BLaER1 treated with 17β-estradiol and CSF1 and Interleukin-3, amounts not matched to agents 10 nM and 100 nM (cell line): Measurements from ENCODE around the gene FOXP1.

ENCODE experiments used
- H3K27ac ChIP-seq, 11 experiments: shearing (Covaris generic); formaldehyde crosslinking; 2 replicates each; pipeline ENCODE4 v1.8.1; 2022
- H3K27me3 ChIP-seq, 11 experiments: shearing (Covaris generic); formaldehyde crosslinking; 2 replicates each; pipeline ENCODE4 v1.8.1; 2022
- H3K36me3 ChIP-seq, 11 experiments: shearing (Covaris generic); formaldehyde crosslinking; 2 replicates each; pipeline ENCODE4 v1.8.1; 2022
- H3K4me1 ChIP-seq, 10 experiments: shearing (Covaris generic); formaldehyde crosslinking; 2 replicates each; pipeline ENCODE4 v1.8.1; 2022
- H3K4me2 ChIP-seq, 11 experiments: shearing (Covaris generic); formaldehyde crosslinking; 2 replicates each; pipeline ENCODE4 v1.8.1; 2022
- H3K4me3 ChIP-seq, 10 experiments: shearing (Covaris generic); formaldehyde crosslinking; 2 replicates each; pipeline ENCODE4 v1.8.1; 2022
- H3K9ac ChIP-seq, 11 experiments: shearing (Covaris generic); formaldehyde crosslinking; 2 replicates each; pipeline ENCODE4 v1.8.1; 2022
- H3K9me3 ChIP-seq, 11 experiments: shearing (Covaris generic); formaldehyde crosslinking; replicated peaks in 1 of 11; 2 replicates each; pipeline ENCODE4 v1.8.1; 2022
- H4K20me1 ChIP-seq, 11 experiments: shearing (Covaris generic); formaldehyde crosslinking; 2 replicates each; pipeline ENCODE4 v1.8.1; 2022
- Cebpa-rat ChIP-seq, 11 experiments: shearing (Covaris generic); IDR thresholded peaks; 2 replicates each; pipeline ENCODE4 v1.8.1; 2022

The FOXP1 gene

GRCh38 chr3:71225951-71226564 is 357.5 kb downstream of the FOXP1 start:
- Histone ChIP-seq H3K36me3 (no peaks in the 10 kb centered on the region), H3K4me3 (no peak overlapping the region), H3K27me3 (no peaks in the 10 kb centered on the region), H3K4me1 (peaks cover 0 to 9% (median 5%) of the 10 kb centered on the region in 10 experiments; a peak in 9 of 20 replicates), H3K4me2 (no peak overlapping the region), H3K9me3 (peaks cover 0 to 3% (median 0%) of the 10 kb centered on the region in 11 experiments; a peak in 1 of 22 replicates), H4K20me1 (no peaks in the 10 kb centered on the region), H3K9ac (no peak overlapping the region), H3K27ac (no peak overlapping the region)
- TF ChIP-seq Cebpa-rat (IDR thresholded peaks at IDR 0.05) = no peak

GRCh38 chr3:71225002-71225684 is 358.4 kb downstream of the FOXP1 start:
- H3K36me3 ChIP-seq = no peaks in the 10 kb centered on the region
- no peaks in the 10 kb centered on the region for H3K27me3 ChIP-seq
- H3K9ac ChIP-seq = no peak overlapping the region
- peaks cover 0 to 9% (median 5%) of the 10 kb centered on the region in 10 experiments; a peak in 9 of 20 replicates for H3K4me1 ChIP-seq
- H3K9me3 ChIP-seq = peaks cover 0 to 3% (median 0%) of the 10 kb centered on the region in 11 experiments; a peak in 1 of 22 replicates
- H4K20me1 ChIP-seq = no peaks in the 10 kb centered on the region
- no peak overlapping the region for H3K27ac ChIP-seq
- no peak overlapping the region for H3K4me3 ChIP-seq
- H3K4me2 ChIP-seq = no peak overlapping the region
- TF ChIP-seq Cebpa-rat (IDR thresholded peaks at IDR 0.05) = no peak

- Histone ChIP-seq H3K9ac (no peak overlapping the region), H3K4me2 (no peak overlapping the region), H3K4me3 (no peak overlapping the region), H3K27me3 (no peaks in the 10 kb centered on the region), H3K9me3 (no peaks in the 10 kb centered on the region), H4K20me1 (no peaks in the 10 kb centered on the region), H3K4me1 (no peaks in the 10 kb centered on the region), H3K36me3 (no peaks in the 10 kb centered on the region), H3K27ac (no peak overlapping the region)
- no peak for TF ChIP-seq Cebpa-rat (IDR thresholded peaks at IDR 0.05)
Observed at GRCh38 chr3:71219744-71220638, 363.5 kb downstream of the FOXP1 start.

- no peak for TF ChIP-seq Cebpa-rat (IDR thresholded peaks at IDR 0.05)
- Histone ChIP-seq H3K27me3 (no peaks in the 10 kb centered on the region), H4K20me1 (no peaks in the 10 kb centered on the region), H3K4me2 (no peak overlapping the region), H3K9ac (no peak overlapping the region), H3K4me3 (no peak overlapping the region), H3K36me3 (no peaks in the 10 kb centered on the region), H3K9me3 (no peaks in the 10 kb centered on the region), H3K27ac (no peak overlapping the region), H3K4me1 (no peaks in the 10 kb centered on the region)
Observed at GRCh38 chr3:71218508-71218907, 365.0 kb downstream of the FOXP1 start.

- H3K4me3 ChIP-seq = no peak overlapping the region
- no peak overlapping the region for H3K4me2 ChIP-seq
- H3K9ac ChIP-seq = no peak overlapping the region
- H3K27ac ChIP-seq = no peak overlapping the region
- H3K9me3 ChIP-seq = no peaks in the 10 kb centered on the region
- H3K36me3 ChIP-seq = no peaks in the 10 kb centered on the region
- H4K20me1 ChIP-seq = no peaks in the 10 kb centered on the region
- H3K4me1 ChIP-seq = no peaks in the 10 kb centered on the region
- no peaks in the 10 kb centered on the region for H3K27me3 ChIP-seq
- no peak for TF ChIP-seq Cebpa-rat (IDR thresholded peaks at IDR 0.05)
Observed at GRCh38 chr3:71217640-71218222, 365.8 kb downstream of the FOXP1 start.

- Histone ChIP-seq H3K36me3 (no peaks in the 10 kb centered on the region), H3K4me1 (no peaks in the 10 kb centered on the region), H3K27ac (no peak overlapping the region), H3K27me3 (no peaks in the 10 kb centered on the region), H3K9ac (no peak overlapping the region), H4K20me1 (no peaks in the 10 kb centered on the region), H3K9me3 (no peaks in the 10 kb centered on the region), H3K4me3 (no peak overlapping the region), H3K4me2 (no peak overlapping the region)
- TF ChIP-seq Cebpa-rat (IDR thresholded peaks at IDR 0.05) = no peak
Observed at GRCh38 chr3:71215351-71215750, 368.2 kb downstream of the FOXP1 start.

GRCh38 chr3:71214797-71215196 is 368.7 kb downstream of the FOXP1 start:
- Histone ChIP-seq H3K27me3 (no peaks in the 10 kb centered on the region), H4K20me1 (no peaks in the 10 kb centered on the region), H3K27ac (no peak overlapping the region), H3K4me3 (no peak overlapping the region), H3K4me1 (no peaks in the 10 kb centered on the region), H3K36me3 (no peaks in the 10 kb centered on the region), H3K4me2 (no peak overlapping the region), H3K9ac (no peak overlapping the region), H3K9me3 (no peaks in the 10 kb centered on the region)
- TF ChIP-seq Cebpa-rat (IDR thresholded peaks at IDR 0.05) = no peak

- Histone ChIP-seq H3K4me1 (peaks cover 0 to 5% (median 4%) of the 10 kb centered on the region in 10 experiments; a peak in 10 of 20 replicates), H3K27me3 (no peaks in the 10 kb centered on the region), H3K36me3 (no peaks in the 10 kb centered on the region), H4K20me1 (no peaks in the 10 kb centered on the region), H3K9me3 (no peaks in the 10 kb centered on the region), H3K27ac (no peak overlapping the region), H3K4me3 (no peak overlapping the region), H3K9ac (no peak overlapping the region), H3K4me2 (no peak overlapping the region)
- no peak for TF ChIP-seq Cebpa-rat (IDR thresholded peaks at IDR 0.05)
Observed at GRCh38 chr3:71214016-71214415, 369.5 kb downstream of the FOXP1 start.

GRCh38 chr3:71211083-71211482 is 372.4 kb downstream of the FOXP1 start:
- Histone ChIP-seq H3K4me2 (no peak overlapping the region), H3K36me3 (no peaks in the 10 kb centered on the region), H3K27me3 (no peaks in the 10 kb centered on the region), H3K4me3 (no peak overlapping the region), H3K4me1 (peaks cover 0 to 17% (median 11%) of the 10 kb centered on the region in 10 experiments; a peak in 12 of 20 replicates), H3K9ac (no peak overlapping the region), H3K9me3 (no peaks in the 10 kb centered on the region), H4K20me1 (no peaks in the 10 kb centered on the region), H3K27ac (no peak overlapping the region)
- no peak for TF ChIP-seq Cebpa-rat (IDR thresholded peaks at IDR 0.05)
